Measurements from ENCODE around the gene ACBD6. TPM values are rescaled to one million over a fixed set of nuclear protein-coding genes. Genes with fewer than 3 reads are reported as not detected.

Gene ACBD6
- total and polyA plus RNA-seq, 2 experiments from 2014 or later: 75.7 to 88.8 TPM

DNA sequence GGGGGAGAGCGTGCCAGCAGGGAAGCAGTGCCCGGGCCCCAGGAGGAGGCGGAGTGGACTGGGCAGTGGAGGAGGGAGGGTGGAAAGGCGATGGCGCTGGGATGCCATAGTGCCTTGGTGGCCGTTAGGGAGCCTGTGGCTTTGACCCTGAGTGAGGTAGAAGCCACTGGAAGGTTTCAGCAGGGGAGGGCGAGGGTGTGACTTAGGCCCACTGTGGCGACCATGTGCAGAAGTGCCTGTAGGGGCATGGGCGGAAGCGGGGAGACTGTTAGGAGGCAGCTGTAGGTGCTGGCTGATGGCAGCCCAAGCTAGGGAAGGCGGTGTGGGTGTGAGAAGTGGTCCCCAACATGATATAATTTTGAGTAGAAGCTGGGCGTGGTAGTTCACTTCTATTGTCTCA lies 244.1 kb downstream of the ACBD6 start:
- no peak overlapping the region for H3K27ac ChIP-seq (ENCODE audit: low read depth)
- no peak overlapping the region for H3K4me2 ChIP-seq
- DNase-seq (ENCODE audit: low spot score) (no peak), ATAC-seq (no peak)
- Mint-ChIP-seq H3K4me3 (no peak overlapping the region), H3K9me3 (no peaks in the 10 kb centered on the region; the same call in 2 of the 3 replicates), H3K4me1 (peaks cover 32% of the 10 kb centered on the region), H3K27me3 (ENCODE audit: insufficient read depth, low read depth, poor library complexity) (peaks cover 8% of the 10 kb centered on the region), H3K36me3 (ENCODE audit: low read depth) (no peaks in the 10 kb centered on the region; the same call in 2 of the 3 replicates), H3K27ac (no peak overlapping the region)
- no peaks in the 10 kb centered on the region for H3F3A ChIP-seq (replicated peaks; ENCODE audit: low read depth)
- H3K4me3 ChIP-seq: no peak overlapping the region
- no peaks in the 10 kb centered on the region for H3K27me3 ChIP-seq (ENCODE audit: insufficient read depth)
- no peak overlapping the region for H2AFZ ChIP-seq
- no peaks in the 10 kb centered on the region for H4K20me1 ChIP-seq (replicated peaks; ENCODE audit: insufficient read depth)
- H3K79me2 ChIP-seq (replicated peaks; ENCODE audit: insufficient read depth): no peaks in the 10 kb centered on the region
- H3K9me2 ChIP-seq (ENCODE audit: insufficient read depth): no peaks in the 10 kb centered on the region
- H3K36me3 ChIP-seq (ENCODE audit: insufficient read depth): no peaks in the 10 kb centered on the region
- TF ChIP-seq, protein P1, sequence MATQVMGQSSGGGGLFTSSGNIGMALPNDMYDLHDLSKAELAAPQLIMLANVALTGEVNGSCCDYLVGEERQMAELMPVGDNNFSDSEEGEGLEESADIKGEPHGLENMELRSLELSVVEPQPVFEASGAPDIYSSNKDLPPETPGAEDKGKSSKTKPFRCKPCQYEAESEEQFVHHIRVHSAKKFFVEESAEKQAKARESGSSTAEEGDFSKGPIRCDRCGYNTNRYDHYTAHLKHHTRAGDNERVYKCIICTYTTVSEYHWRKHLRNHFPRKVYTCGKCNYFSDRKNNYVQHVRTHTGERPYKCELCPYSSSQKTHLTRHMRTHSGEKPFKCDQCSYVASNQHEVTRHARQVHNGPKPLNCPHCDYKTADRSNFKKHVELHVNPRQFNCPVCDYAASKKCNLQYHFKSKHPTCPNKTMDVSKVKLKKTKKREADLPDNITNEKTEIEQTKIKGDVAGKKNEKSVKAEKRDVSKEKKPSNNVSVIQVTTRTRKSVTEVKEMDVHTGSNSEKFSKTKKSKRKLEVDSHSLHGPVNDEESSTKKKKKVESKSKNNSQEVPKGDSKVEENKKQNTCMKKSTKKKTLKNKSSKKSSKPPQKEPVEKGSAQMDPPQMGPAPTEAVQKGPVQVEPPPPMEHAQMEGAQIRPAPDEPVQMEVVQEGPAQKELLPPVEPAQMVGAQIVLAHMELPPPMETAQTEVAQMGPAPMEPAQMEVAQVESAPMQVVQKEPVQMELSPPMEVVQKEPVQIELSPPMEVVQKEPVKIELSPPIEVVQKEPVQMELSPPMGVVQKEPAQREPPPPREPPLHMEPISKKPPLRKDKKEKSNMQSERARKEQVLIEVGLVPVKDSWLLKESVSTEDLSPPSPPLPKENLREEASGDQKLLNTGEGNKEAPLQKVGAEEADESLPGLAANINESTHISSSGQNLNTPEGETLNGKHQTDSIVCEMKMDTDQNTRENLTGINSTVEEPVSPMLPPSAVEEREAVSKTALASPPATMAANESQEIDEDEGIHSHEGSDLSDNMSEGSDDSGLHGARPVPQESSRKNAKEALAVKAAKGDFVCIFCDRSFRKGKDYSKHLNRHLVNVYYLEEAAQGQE (IDR thresholded peaks at IDR 0.05; ENCODE audit: unreplicated experiment): no peak
- TF ChIP-seq EZH2 (IDR thresholded peaks at IDR 0.05; ENCODE audit: low read depth, unreplicated experiment) (no peak), NANOG (IDR thresholded peaks at IDR 0.05; ENCODE audit: borderline replicate concordance) (no peak), STAT1 (IDR thresholded peaks at IDR 0.05; ENCODE audit: unreplicated experiment) (no peak), POLR2AphosphoS5 (IDR thresholded peaks at IDR 0.05; ENCODE audit: low read depth) (no peak), ZNF114 (CRISPR knock-in tag; IDR thresholded peaks at IDR 0.05) (no peak)
- TF ChIP-seq, protein P2, sequence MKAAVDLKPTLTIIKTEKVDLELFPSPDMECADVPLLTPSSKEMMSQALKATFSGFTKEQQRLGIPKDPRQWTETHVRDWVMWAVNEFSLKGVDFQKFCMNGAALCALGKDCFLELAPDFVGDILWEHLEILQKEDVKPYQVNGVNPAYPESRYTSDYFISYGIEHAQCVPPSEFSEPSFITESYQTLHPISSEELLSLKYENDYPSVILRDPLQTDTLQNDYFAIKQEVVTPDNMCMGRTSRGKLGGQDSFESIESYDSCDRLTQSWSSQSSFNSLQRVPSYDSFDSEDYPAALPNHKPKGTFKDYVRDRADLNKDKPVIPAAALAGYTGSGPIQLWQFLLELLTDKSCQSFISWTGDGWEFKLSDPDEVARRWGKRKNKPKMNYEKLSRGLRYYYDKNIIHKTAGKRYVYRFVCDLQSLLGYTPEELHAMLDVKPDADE (IDR thresholded peaks at IDR 0.05): no peak
- H3K4me1 ChIP-seq (ENCODE audit: insufficient read depth): no peaks in the 10 kb centered on the region

DNA sequence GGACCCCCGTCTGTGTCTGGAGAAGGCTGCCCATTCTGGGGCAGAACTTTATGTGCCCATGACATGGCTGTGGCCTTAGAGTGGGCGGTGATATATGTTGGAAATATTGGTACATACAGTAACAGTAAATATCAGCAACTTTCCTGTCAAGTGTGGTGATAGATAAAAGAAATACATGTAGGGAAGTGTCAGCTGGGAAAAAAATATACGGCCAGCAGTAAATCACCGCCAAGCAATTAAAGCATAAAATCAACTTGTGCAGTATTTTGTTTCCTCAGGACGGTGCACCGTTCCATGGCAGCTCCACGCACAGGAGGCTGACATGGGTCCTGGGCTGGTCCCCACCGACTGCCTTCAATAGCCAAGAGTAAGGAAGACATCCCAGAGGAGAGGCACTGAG lies 244.9 kb downstream of the ACBD6 start:
- H3K9me3 Mint-ChIP-seq: no peaks in the 10 kb centered on the region; the same call in 2 of the 3 replicates
- DNase-seq (ENCODE audit: low spot score) (no peak), ATAC-seq (no peak)
- H3K27me3 ChIP-seq (ENCODE audit: insufficient read depth): no peaks in the 10 kb centered on the region
- peaks cover 36% of the 10 kb centered on the region for H3K4me1 Mint-ChIP-seq
- H3K9me2 ChIP-seq (ENCODE audit: insufficient read depth): no peaks in the 10 kb centered on the region
- no peaks in the 10 kb centered on the region for H4K20me1 ChIP-seq (replicated peaks; ENCODE audit: insufficient read depth)
- H3K4me3 ChIP-seq: no peak overlapping the region
- peaks cover 12% of the 10 kb centered on the region for H3K27me3 Mint-ChIP-seq (ENCODE audit: insufficient read depth, low read depth, poor library complexity)
- no peaks in the 10 kb centered on the region for H3K36me3 ChIP-seq (ENCODE audit: insufficient read depth)
- no peak overlapping the region for H3K27ac ChIP-seq (ENCODE audit: low read depth)
- no peak overlapping the region for H3K4me3 Mint-ChIP-seq
- no peak overlapping the region for H3K4me2 ChIP-seq
- H3F3A ChIP-seq (replicated peaks; ENCODE audit: low read depth): no peaks in the 10 kb centered on the region
- H3K36me3 Mint-ChIP-seq (ENCODE audit: low read depth): no peaks in the 10 kb centered on the region; the same call in 2 of the 3 replicates
- no peak overlapping the region for H3K27ac Mint-ChIP-seq
- H3K4me1 ChIP-seq (ENCODE audit: insufficient read depth): no peaks in the 10 kb centered on the region
- no peak overlapping the region for H2AFZ ChIP-seq
- H3K79me2 ChIP-seq (replicated peaks; ENCODE audit: insufficient read depth): no peaks in the 10 kb centered on the region
- TF ChIP-seq POLR2AphosphoS5 (IDR thresholded peaks at IDR 0.05; ENCODE audit: low read depth): no peak
- no peak for TF ChIP-seq ZNF462 (CRISPR knock-in tag; IDR thresholded peaks at IDR 0.05)
- TF ChIP-seq EZH2 (IDR thresholded peaks at IDR 0.05; ENCODE audit: low read depth, unreplicated experiment): no peak
- TF ChIP-seq ZNF114 (CRISPR knock-in tag; IDR thresholded peaks at IDR 0.05): no peak
